Measurements from ENCODE around the gene C9orf78.

DNA sequence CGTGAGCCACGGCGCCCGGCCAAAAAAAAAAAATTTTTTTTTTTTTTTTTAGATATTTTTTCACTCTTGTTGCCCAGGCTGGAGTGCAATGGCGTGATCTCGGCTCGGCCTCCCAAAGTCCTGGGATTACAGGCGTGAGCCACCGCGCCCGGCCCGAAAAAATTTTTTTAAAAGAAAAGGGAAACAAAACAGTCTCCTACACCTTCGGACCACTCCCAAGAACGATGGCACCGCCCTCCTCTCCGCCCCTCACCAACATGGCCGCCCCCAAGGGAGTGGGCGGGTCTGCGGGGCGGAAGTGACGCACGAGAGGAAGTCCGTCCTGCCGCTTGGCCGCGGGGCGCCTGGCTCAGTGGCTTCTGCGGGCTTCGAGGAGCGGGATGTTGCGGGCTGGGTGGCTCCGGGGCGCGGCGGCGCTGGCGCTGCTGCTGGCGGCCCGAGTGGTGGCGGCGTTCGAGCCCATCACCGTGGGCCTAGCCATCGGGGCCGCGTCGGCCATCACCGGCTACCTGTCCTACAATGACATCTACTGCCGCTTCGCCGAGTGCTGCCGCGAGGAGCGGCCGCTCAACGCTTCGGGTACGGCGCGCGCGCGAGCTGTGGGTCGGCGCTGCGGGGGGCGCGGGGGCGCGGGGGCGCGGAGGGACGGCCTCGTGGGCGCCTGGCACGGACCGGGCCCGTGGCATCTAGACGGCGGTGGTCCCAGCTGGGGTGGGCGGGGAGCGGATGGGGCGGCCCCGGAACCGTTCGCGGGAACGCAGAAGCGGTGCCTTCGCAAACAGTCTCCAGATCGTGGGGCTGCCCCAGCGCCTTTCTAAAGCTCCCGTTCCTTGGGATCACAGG lies 32.0 kb downstream of the C9orf78 start, which contains the start of gene TOR1B:
- TF ChIP-seq, protein P1, sequence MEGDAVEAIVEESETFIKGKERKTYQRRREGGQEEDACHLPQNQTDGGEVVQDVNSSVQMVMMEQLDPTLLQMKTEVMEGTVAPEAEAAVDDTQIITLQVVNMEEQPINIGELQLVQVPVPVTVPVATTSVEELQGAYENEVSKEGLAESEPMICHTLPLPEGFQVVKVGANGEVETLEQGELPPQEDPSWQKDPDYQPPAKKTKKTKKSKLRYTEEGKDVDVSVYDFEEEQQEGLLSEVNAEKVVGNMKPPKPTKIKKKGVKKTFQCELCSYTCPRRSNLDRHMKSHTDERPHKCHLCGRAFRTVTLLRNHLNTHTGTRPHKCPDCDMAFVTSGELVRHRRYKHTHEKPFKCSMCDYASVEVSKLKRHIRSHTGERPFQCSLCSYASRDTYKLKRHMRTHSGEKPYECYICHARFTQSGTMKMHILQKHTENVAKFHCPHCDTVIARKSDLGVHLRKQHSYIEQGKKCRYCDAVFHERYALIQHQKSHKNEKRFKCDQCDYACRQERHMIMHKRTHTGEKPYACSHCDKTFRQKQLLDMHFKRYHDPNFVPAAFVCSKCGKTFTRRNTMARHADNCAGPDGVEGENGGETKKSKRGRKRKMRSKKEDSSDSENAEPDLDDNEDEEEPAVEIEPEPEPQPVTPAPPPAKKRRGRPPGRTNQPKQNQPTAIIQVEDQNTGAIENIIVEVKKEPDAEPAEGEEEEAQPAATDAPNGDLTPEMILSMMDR (conservative IDR thresholded peaks at IDR 0.05 in 1 of 2, IDR thresholded peaks at IDR 0.05 in 1 of 2; ENCODE audit: low read depth in 1 of 2, low read length in 2 of 2): no peak
- no peak for TF ChIP-seq EZH2 (IDR thresholded peaks at IDR 0.05; ENCODE audit: low read length, missing control alignments)

Measured in fibroblast of lung (primary cell).